Measurements from ENCODE around the gene TMEM87A.

TMEM87A gene

DNA sequence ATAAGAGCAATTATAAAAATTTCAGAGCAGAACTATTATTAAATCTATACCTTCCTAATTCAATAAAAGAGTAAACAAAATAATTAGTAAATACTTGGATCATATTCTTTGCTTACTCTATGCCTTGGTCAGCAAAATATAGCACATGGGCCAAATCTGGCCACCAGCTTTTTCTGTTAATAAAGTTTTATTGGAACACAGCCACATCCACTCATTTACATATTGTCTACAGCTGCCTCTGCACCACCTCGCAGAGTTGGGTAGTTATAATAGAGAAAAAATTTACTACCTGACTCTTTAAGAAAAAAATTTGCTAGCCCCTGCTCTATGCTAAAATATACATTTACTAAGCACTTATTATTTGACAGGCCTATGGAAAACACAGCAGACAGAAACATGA, 32.4 kb downstream of the TMEM87A start:
- TF ChIP-seq, protein P1, sequence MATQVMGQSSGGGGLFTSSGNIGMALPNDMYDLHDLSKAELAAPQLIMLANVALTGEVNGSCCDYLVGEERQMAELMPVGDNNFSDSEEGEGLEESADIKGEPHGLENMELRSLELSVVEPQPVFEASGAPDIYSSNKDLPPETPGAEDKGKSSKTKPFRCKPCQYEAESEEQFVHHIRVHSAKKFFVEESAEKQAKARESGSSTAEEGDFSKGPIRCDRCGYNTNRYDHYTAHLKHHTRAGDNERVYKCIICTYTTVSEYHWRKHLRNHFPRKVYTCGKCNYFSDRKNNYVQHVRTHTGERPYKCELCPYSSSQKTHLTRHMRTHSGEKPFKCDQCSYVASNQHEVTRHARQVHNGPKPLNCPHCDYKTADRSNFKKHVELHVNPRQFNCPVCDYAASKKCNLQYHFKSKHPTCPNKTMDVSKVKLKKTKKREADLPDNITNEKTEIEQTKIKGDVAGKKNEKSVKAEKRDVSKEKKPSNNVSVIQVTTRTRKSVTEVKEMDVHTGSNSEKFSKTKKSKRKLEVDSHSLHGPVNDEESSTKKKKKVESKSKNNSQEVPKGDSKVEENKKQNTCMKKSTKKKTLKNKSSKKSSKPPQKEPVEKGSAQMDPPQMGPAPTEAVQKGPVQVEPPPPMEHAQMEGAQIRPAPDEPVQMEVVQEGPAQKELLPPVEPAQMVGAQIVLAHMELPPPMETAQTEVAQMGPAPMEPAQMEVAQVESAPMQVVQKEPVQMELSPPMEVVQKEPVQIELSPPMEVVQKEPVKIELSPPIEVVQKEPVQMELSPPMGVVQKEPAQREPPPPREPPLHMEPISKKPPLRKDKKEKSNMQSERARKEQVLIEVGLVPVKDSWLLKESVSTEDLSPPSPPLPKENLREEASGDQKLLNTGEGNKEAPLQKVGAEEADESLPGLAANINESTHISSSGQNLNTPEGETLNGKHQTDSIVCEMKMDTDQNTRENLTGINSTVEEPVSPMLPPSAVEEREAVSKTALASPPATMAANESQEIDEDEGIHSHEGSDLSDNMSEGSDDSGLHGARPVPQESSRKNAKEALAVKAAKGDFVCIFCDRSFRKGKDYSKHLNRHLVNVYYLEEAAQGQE (IDR thresholded peaks at IDR 0.05; ENCODE audit: low read depth): no peak
- TF ChIP-seq TCF12 (IDR thresholded peaks at IDR 0.05; ENCODE audit: low read depth): no peak
- TF ChIP-seq RAD21 (IDR thresholded peaks at IDR 0.05; ENCODE audit: low read depth): no peak
- no peak for TF ChIP-seq TAF1 (IDR thresholded peaks at IDR 0.05; ENCODE audit: low read depth)
- no peak for TF ChIP-seq EP300 (IDR thresholded peaks at IDR 0.05; ENCODE audit: borderline replicate concordance)
- TF ChIP-seq TEAD4 (IDR thresholded peaks at IDR 0.05): no peak
- no peak for TF ChIP-seq CEBPB (IDR thresholded peaks at IDR 0.05)
- no peak for TF ChIP-seq CREB1 (IDR thresholded peaks at IDR 0.05; ENCODE audit: low read depth)
- TF ChIP-seq, protein P2, sequence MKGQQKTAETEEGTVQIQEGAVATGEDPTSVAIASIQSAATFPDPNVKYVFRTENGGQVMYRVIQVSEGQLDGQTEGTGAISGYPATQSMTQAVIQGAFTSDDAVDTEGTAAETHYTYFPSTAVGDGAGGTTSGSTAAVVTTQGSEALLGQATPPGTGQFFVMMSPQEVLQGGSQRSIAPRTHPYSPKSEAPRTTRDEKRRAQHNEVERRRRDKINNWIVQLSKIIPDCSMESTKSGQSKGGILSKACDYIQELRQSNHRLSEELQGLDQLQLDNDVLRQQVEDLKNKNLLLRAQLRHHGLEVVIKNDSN (IDR thresholded peaks at IDR 0.05): no peak
- no peak for TF ChIP-seq NFIC (IDR thresholded peaks at IDR 0.05)
- TF ChIP-seq YY1 (IDR thresholded peaks at IDR 0.05; ENCODE audit: low read depth): no peak
- TF ChIP-seq EGR1 (IDR thresholded peaks at IDR 0.05): no peak
- TF ChIP-seq, protein P3, sequence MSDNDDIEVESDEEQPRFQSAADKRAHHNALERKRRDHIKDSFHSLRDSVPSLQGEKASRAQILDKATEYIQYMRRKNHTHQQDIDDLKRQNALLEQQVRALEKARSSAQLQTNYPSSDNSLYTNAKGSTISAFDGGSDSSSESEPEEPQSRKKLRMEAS (IDR thresholded peaks at IDR 0.05): no peak
- TF ChIP-seq ZBTB7A (IDR thresholded peaks at IDR 0.05; ENCODE audit: low read depth): no peak
- no peak for TF ChIP-seq FOXM1 (IDR thresholded peaks at IDR 0.05; ENCODE audit: borderline replicate concordance, low read depth)

DNA sequence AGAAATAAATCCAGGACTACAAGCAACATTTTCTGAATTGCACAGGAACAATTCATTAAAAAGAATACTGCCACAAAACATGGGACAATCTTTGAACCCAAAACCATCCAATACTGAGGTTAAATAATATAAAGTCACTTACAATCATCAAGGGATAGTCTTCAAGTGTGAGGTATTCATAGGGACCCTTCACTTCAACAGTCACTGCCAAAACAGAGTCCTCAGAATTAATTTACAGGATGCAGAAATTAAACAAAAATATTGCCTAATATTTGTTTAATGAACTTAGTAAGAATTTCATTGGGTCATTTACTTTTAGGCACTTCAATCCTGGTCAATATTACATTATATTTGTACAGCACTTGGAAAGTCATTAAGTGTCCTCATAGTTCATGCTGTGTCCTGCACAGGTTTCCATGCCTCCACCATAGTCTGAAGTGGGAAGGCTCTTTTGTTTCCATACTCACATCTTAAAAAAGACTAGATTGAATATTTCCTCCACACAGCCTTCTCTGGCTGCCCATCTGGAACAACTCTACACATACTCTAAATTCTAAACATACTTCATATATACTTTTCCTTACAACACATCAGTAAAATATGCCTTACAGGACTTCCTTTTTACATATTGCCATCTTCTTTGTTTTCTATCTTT, 33.6 kb downstream of the TMEM87A start:
- TF ChIP-seq TEAD4 (IDR thresholded peaks at IDR 0.05) (no peak), EP300 (IDR thresholded peaks at IDR 0.05; ENCODE audit: borderline replicate concordance) (no peak), CEBPB (IDR thresholded peaks at IDR 0.05) (no peak), FOXM1 (IDR thresholded peaks at IDR 0.05; ENCODE audit: borderline replicate concordance, low read depth) (no peak), TCF12 (IDR thresholded peaks at IDR 0.05; ENCODE audit: low read depth) (no peak), CREB1 (IDR thresholded peaks at IDR 0.05; ENCODE audit: low read depth) (no peak), TAF1 (IDR thresholded peaks at IDR 0.05; ENCODE audit: low read depth) (no peak), EGR1 (IDR thresholded peaks at IDR 0.05) (no peak), ZBTB7A (IDR thresholded peaks at IDR 0.05; ENCODE audit: low read depth) (no peak), YY1 (IDR thresholded peaks at IDR 0.05; ENCODE audit: low read depth) (no peak), RAD21 (IDR thresholded peaks at IDR 0.05; ENCODE audit: low read depth) (no peak), NFIC (IDR thresholded peaks at IDR 0.05) (no peak)
- TF ChIP-seq, protein P2 (IDR thresholded peaks at IDR 0.05): no peak
- TF ChIP-seq, protein P3 (IDR thresholded peaks at IDR 0.05): no peak
- TF ChIP-seq, protein P1 (IDR thresholded peaks at IDR 0.05; ENCODE audit: low read depth): no peak

DNA sequence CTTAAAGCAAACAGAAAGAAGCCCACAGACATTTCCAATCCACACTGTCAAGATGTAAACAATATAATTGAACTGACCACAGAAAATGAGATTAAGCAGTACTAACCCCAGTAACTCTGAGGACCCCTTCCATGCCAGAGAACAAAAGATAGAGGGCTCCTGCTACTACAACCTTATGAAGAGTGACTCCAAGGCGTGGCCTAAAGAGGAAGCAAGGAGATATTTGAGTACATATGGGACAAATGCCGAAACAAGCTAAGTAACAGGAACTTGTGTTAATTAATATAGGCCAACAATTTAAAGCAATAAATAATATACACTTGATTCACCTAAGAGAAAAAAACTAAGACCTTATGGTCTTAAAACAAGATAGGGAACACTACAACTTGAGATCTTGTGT, 40.1 kb downstream of the TMEM87A start:
- TF ChIP-seq TCF12 (IDR thresholded peaks at IDR 0.05; ENCODE audit: low read depth): no peak
- no peak for TF ChIP-seq EGR1 (IDR thresholded peaks at IDR 0.05)
- TF ChIP-seq, protein P1 (IDR thresholded peaks at IDR 0.05; ENCODE audit: low read depth): no peak
- TF ChIP-seq, protein P2 (IDR thresholded peaks at IDR 0.05): no peak
- TF ChIP-seq CEBPB (IDR thresholded peaks at IDR 0.05): no peak
- no peak for TF ChIP-seq RAD21 (IDR thresholded peaks at IDR 0.05; ENCODE audit: low read depth)
- no peak for TF ChIP-seq TEAD4 (IDR thresholded peaks at IDR 0.05)
- TF ChIP-seq ZBTB7A (IDR thresholded peaks at IDR 0.05; ENCODE audit: low read depth): no peak

DNA sequence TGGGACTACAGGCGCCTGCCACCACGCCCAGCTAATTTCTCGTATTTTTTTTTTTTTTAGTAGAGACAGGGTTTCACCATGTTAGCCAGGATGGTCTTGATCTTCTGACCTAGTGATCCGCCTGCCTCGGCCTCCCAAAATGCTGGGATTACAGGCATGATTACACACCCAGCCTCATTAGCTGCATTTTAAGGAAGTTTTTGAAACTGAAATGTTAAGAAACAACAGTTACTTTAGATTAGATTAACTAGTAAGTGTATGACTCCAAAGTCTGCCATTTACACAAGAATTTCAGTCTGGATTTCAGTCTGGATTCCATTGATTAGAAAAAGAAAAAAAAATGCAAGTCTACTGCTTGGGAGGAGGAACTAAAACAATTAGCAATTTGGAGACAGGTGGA, 40.6 kb downstream of the TMEM87A start:
- no peak for TF ChIP-seq FOXM1 (IDR thresholded peaks at IDR 0.05; ENCODE audit: borderline replicate concordance, low read depth)
